Ascending aorta (tissue), 2 donors: ENCODE results near the gene KIN. TPM values are rescaled to one million over a fixed set of nuclear protein-coding genes. Genes with fewer than 3 reads are reported as not detected.

Source experiments
- DNase-seq, 2 donors: peaks; one replicate each; pipeline ENCODE4 v3.0.0-alpha.2; 2019; ENCODE audit warnings: low spot score in 2 of 2
- H3K27ac ChIP-seq, 2 donors: fragments of 200-600 bp; sonication (generic); one replicate each; pipeline ENCODE4 v1.5.1; 2016 to 2017; ENCODE audit warnings: mild to moderate bottlenecking in 1 of 2
- H3K27me3 ChIP-seq: fragments of 200-600 bp; sonication (generic); one replicate; pipeline ENCODE4 v1.5.1; 2017
- H3K36me3 ChIP-seq, 2 donors: fragments of 200-600 bp; sonication (generic); one replicate each; pipeline ENCODE4 v1.5.1; 2016
- H3K4me1 ChIP-seq, 2 donors: fragments of 200-600 bp; sonication (generic); one replicate each; pipeline ENCODE4 v1.5.1; 2016 to 2017; ENCODE audit warnings: mild to moderate bottlenecking in 1 of 2
- H3K4me3 ChIP-seq, 2 donors: fragments of 200-600 bp; sonication (generic); one replicate each; pipeline ENCODE4 v1.5.1; 2016 to 2017; ENCODE audit warnings: mild to moderate bottlenecking in 1 of 2
- H3K9me3 ChIP-seq, 2 donors: fragments of 200-600 bp; sonication (generic); one replicate each; pipeline ENCODE4 v1.5.1; 2016
- CTCF ChIP-seq, 3 experiments: fragments of 200-600 bp in 2 of 3; fragments of 450-650 bp in 1 of 3; sonication (generic) in 2 of 3; IDR thresholded peaks; one replicate each; pipeline ENCODE4 v1.5.1; 2016 to 2019; ENCODE audit warnings: antibody characterized with exemption in 3 of 3, mild to moderate bottlenecking in 1 of 3, moderate library complexity in 1 of 3
- intact Hi-C: fragments of 100-400 bp; cut with DNase I; formaldehyde crosslinking; loops from one replicate; pipeline ENCODE4 v1.15.1; 2023
- total RNA-seq: library from RNA; depleted of rRNA; stranded (reverse); fragments of >200 nt; gene quantifications from one replicate; pipeline ENCODE4 v1.1.0, GENCODE V29; 2016

KIN gene
- total RNA-seq, 1 donor from 2014 or later: 8.1 TPM

GRCh38 chr10:7794251-7795026, 6.6 kb upstream of the KIN start:
- intact Hi-C loops: no loop called here
- H3K27ac ChIP-seq: no peak overlapping the region
- H3K9me3 ChIP-seq: no peaks in the 10 kb centered on the region
- DNase-seq: no peak
- H3K27me3 ChIP-seq: no peaks in the 10 kb centered on the region
- TF ChIP-seq CTCF (IDR thresholded peaks at IDR 0.05): no peak
- H3K4me1 ChIP-seq: peaks cover 0 to 15% of the 10 kb centered on the region in 2 donors
- peaks cover 8 to 27% of the 10 kb centered on the region in 2 donors for H3K36me3 ChIP-seq
- no peak overlapping the region for H3K4me3 ChIP-seq

- peaks cover 0 to 21% of the 10 kb centered on the region in 2 donors for H3K4me1 ChIP-seq
- no peak for DNase-seq
- TF ChIP-seq CTCF (IDR thresholded peaks at IDR 0.05): no peak
Measured at GRCh38 chr10:7792541-7792940, 4.7 kb upstream of the KIN start.

GRCh38 chr10:7789390-7789789, 1.6 kb upstream of the KIN start:
- Histone ChIP-seq H3K27me3 (no peaks in the 10 kb centered on the region), H3K36me3 (no peaks in the 10 kb centered on the region), H3K4me3 (peak overlapping the region; percentile 64 to 95), H3K9me3 (no peaks in the 10 kb centered on the region), H3K4me1 (peaks cover 0 to 29% of the 10 kb centered on the region in 2 donors), H3K27ac (no peak overlapping the region)
- DNase-seq: no peak
- intact Hi-C loops: no loop called here
- no peak for TF ChIP-seq CTCF (IDR thresholded peaks at IDR 0.05)

More at GRCh38 chr10:7792541-7792940, 4.7 kb upstream of the KIN start:
- Histone ChIP-seq H3K9me3 (no peaks in the 10 kb centered on the region), H3K4me3 (no peak overlapping the region), H3K36me3 (peaks cover 0 to 10% of the 10 kb centered on the region in 2 donors), H3K27me3 (no peaks in the 10 kb centered on the region), H3K27ac (no peak overlapping the region)
- intact Hi-C loops: no loop called here

- TF ChIP-seq CTCF (IDR thresholded peaks at IDR 0.05): no peak
- no peak for DNase-seq
- Histone ChIP-seq H3K27ac (peak overlapping the region; percentile 74 to 75), H3K36me3 (no peaks in the 10 kb centered on the region), H3K9me3 (no peaks in the 10 kb centered on the region), H3K27me3 (no peaks in the 10 kb centered on the region), H3K4me3 (peak overlapping the region; percentile 64 to 95), H3K4me1 (peaks cover 0 to 25% of the 10 kb centered on the region in 2 donors)
- intact Hi-C loops: loop anchor here (1.0 kb wide), 1 partner anchor 30 kb away; the partner anchor contains the start of gene TAF3
Measured at GRCh38 chr10:7788639-7789286, 970 bp upstream of the KIN start.

- Histone ChIP-seq H3K36me3 (no peaks in the 10 kb centered on the region), H3K27me3 (no peaks in the 10 kb centered on the region), H3K4me3 (peak overlapping the region; percentile 64 to 95), H3K4me1 (peaks cover 0 to 22% of the 10 kb centered on the region in 2 donors), H3K27ac (peak overlapping the region; percentile 75 to 80), H3K9me3 (no peaks in the 10 kb centered on the region)
- intact Hi-C loops: no loop called here
- no peak for DNase-seq
- TF ChIP-seq CTCF (IDR thresholded peaks at IDR 0.05): no peak
Measured at GRCh38 chr10:7787150-7787856, 490 bp downstream of the KIN start.
